Esophagus muscularis mucosa (tissue), 4 donors: ENCODE measurements around the gene GEMIN8.

ENCODE experiments used
- EP300 ChIP-seq: sonication (generic); formaldehyde crosslinking; IDR thresholded peaks from one replicate; pipeline ENCODE4 v1.6.1; 2017; ENCODE audit warnings: antibody characterized with exemption
- POLR2A ChIP-seq: fragments of 450-650 bp; IDR thresholded peaks from one replicate; pipeline ENCODE4 v1.6.1; 2017; ENCODE audit warnings: antibody characterized with exemption, moderate library complexity, mild to moderate bottlenecking, low read depth
- TF ChIP-seq, protein P1 (sequence below), 3 experiments: fragments of 200-600 bp in 2 of 3; fragments of 450-650 bp in 1 of 3; sonication (generic) in 2 of 3; IDR thresholded peaks; one replicate each; pipeline ENCODE4 v1.5.1; 2017 to 2019; ENCODE audit warnings: antibody characterized with exemption in 3 of 3, mild to moderate bottlenecking in 2 of 3, moderate library complexity in 1 of 3

DNA sequence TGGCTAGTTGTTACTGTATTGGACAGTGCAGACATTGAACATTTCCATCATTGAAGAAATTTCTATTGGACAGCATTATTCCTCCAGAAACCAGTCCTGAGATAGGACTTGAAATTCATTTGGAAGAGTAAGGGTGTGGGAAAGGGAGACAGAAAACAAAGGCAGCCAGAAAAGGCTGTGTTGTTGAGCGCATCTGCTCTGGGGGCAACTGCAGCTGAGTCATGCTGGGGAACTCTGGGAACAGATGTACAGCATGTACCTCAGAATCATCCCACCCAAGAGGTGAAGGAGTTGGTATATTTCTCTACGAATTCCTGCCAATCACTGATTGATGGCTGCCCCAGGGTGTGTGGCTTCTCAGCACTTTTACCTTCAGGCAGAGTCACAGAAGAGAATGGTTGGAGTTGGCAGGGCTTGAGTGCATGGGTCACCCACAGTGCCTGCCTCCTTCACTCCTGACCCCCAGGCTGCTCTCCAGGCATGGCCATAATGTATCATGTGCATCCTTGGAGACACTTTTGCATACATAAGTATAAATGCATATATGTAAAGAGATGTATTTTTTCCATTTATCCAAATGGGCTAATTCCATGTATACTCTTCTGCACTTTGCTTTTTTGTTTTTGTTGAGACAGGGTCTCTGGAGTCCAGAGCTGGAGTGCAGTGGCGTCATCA, 39.4 kb downstream of the GEMIN8 start:
- TF ChIP-seq POLR2A (no peak), EP300 (no peak)
- TF ChIP-seq, protein P1, sequence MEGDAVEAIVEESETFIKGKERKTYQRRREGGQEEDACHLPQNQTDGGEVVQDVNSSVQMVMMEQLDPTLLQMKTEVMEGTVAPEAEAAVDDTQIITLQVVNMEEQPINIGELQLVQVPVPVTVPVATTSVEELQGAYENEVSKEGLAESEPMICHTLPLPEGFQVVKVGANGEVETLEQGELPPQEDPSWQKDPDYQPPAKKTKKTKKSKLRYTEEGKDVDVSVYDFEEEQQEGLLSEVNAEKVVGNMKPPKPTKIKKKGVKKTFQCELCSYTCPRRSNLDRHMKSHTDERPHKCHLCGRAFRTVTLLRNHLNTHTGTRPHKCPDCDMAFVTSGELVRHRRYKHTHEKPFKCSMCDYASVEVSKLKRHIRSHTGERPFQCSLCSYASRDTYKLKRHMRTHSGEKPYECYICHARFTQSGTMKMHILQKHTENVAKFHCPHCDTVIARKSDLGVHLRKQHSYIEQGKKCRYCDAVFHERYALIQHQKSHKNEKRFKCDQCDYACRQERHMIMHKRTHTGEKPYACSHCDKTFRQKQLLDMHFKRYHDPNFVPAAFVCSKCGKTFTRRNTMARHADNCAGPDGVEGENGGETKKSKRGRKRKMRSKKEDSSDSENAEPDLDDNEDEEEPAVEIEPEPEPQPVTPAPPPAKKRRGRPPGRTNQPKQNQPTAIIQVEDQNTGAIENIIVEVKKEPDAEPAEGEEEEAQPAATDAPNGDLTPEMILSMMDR (IDR thresholded peaks at IDR 0.05) = no peak
